ENCODE measurements around the gene FRMD4A. TPM values are rescaled to one million over a fixed set of nuclear protein-coding genes. Genes with fewer than 3 reads are reported as not detected.

FRMD4A gene
- total and polyA plus RNA-seq, 11 donors, result 12.2 to 58.1 (median 28.1) TPM

GRCh38 chr10:13651969-13652720 is 678.6 kb downstream of the FRMD4A start:
- intact Hi-C loops (cut with DNase I), result loop anchor here in 1 of 10 donors (5.0 to 10.0 kb wide), 2 partner anchors 35 to 443 kb away; no protein-coding TSS in a partner anchor
- DNase-seq (no peak), ATAC-seq (no peak)
- Histone ChIP-seq H3K27ac (no peak overlapping the region), H3K9me3 (no peaks in the 10 kb centered on the region), H3K36me3 (peaks cover 0 to 100% (median 98%) of the 10 kb centered on the region in 9 donors), H3K4me3 (no peak overlapping the region), H3K4me1 (peaks cover 0 to 7% (median 0%) of the 10 kb centered on the region in 12 donors), H3K27me3 (no peaks in the 10 kb centered on the region)
- 77 to 92% (median 82%) methylated on average over 5 of the region's 5 CpGs for WGBS, 4 donors
- no peak for TF ChIP-seq POLR2A (IDR thresholded peaks at IDR 0.05)
- no peak for TF ChIP-seq CTCF (IDR thresholded peaks at IDR 0.05)

- ATAC-seq, result no peak
- TF ChIP-seq CTCF (IDR thresholded peaks at IDR 0.05) (no peak), POLR2A (IDR thresholded peaks at IDR 0.05) (no peak)
- Histone ChIP-seq H3K4me1 (peaks cover 0 to 7% (median 0%) of the 10 kb centered on the region in 12 donors), H3K27ac (no peak overlapping the region), H3K9me3 (no peaks in the 10 kb centered on the region), H3K4me3 (no peak overlapping the region), H3K27me3 (no peaks in the 10 kb centered on the region), H3K36me3 (peaks cover 0 to 100% (median 100%) of the 10 kb centered on the region in 9 donors)
- intact Hi-C loops (cut with DNase I), result loop anchor here in 1 of 10 donors (5.0 to 10.0 kb wide), 2 partner anchors 34 to 444 kb away; no protein-coding TSS in a partner anchor
- no peak for DNase-seq
- WGBS, 4 donors, result 56 to 60% (median 59%) methylated on average over 5 of the region's 5 CpGs
Measured at GRCh38 chr10:13650961-13651360, 679.8 kb downstream of the FRMD4A start.

- TF ChIP-seq CTCF (IDR thresholded peaks at IDR 0.05) (no peak), POLR2A (IDR thresholded peaks at IDR 0.05) (no peak)
- Histone ChIP-seq H3K4me3 (no peak overlapping the region), H3K9me3 (no peaks in the 10 kb centered on the region), H3K4me1 (peaks cover 0 to 6% (median 0%) of the 10 kb centered on the region in 12 donors), H3K27ac (no peak overlapping the region), H3K27me3 (no peaks in the 10 kb centered on the region), H3K36me3 (peaks cover 0 to 100% (median 98%) of the 10 kb centered on the region in 9 donors)
- ATAC-seq (no peak), DNase-seq (no peak)
- intact Hi-C loops (cut with DNase I), result loop anchor here in 1 of 10 donors (5.0 to 10.0 kb wide), 2 partner anchors 33 to 445 kb away; no protein-coding TSS in a partner anchor
- WGBS, 4 donors, result 40 to 62% (median 50%) methylated on average over 5 of the region's 5 CpGs
Measured at GRCh38 chr10:13649844-13650520, 680.7 kb downstream of the FRMD4A start.

- Histone ChIP-seq H3K27ac (no peak overlapping the region), H3K9me3 (no peaks in the 10 kb centered on the region), H3K4me3 (no peak overlapping the region), H3K36me3 (peaks cover 0 to 97% (median 90%) of the 10 kb centered on the region in 9 donors), H3K27me3 (no peaks in the 10 kb centered on the region), H3K4me1 (no peaks in the 10 kb centered on the region)
- TF ChIP-seq POLR2A (IDR thresholded peaks at IDR 0.05) (no peak), CTCF (IDR thresholded peaks at IDR 0.05) (no peak)
- WGBS, 4 donors, result 89 to 92% (median 90%) methylated on average over 12 of the region's 12 CpGs
- intact Hi-C loops (cut with DNase I), result no loop called here
- no peak for ATAC-seq
- DNase-seq, result no peak
Measured at GRCh38 chr10:13648425-13648824, 682.3 kb downstream of the FRMD4A start.

All from heart left ventricle (tissue), 16 donors.